ENCODE results near the gene EFCAB5. TPM values are rescaled to one million over a fixed set of nuclear protein-coding genes. Genes with fewer than 3 reads are reported as not detected.
"Not testable (repeated sequence)": the region's sequence is repeated elsewhere in the genome, so short reads cannot be mapped to it uniquely, and the experiment has no call there.

Gene EFCAB5
- total RNA-seq, 1 donor from 2014 or later: 1.2 TPM

DNA sequence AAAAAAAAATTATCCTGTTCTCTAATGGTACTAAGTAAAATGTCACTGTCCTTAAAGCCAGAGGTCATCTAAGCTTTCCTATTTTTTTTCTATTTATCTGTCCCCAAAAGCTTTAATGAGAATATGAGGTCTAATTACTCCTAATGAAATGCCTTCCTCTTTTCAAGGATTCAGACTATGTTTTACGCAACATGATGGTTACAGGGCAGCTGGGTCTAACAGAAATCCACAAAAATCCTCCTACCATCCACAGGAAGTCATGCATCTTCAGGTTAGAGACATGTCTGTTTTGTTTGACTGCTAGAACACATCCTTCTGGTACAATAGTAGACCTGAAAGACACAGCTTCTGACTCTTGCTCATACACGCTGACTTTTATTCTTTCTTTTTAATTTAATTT, 145.5 kb downstream of the EFCAB5 start:
- Mint-ChIP-seq H3K27me3 (ENCODE audit: unreplicated experiment) (peaks cover 12% of the 10 kb centered on the region), H3K4me1 (ENCODE audit: unreplicated experiment) (peaks cover 10% of the 10 kb centered on the region), H3K9me3 (ENCODE audit: unreplicated experiment) (no peaks in the 10 kb centered on the region), H3K27ac (ENCODE audit: unreplicated experiment) (no peak overlapping the region), H3K36me3 (ENCODE audit: unreplicated experiment) (no peaks in the 10 kb centered on the region), H3K4me3 (ENCODE audit: unreplicated experiment) (no peak overlapping the region)
- TF ChIP-seq, protein P1, sequence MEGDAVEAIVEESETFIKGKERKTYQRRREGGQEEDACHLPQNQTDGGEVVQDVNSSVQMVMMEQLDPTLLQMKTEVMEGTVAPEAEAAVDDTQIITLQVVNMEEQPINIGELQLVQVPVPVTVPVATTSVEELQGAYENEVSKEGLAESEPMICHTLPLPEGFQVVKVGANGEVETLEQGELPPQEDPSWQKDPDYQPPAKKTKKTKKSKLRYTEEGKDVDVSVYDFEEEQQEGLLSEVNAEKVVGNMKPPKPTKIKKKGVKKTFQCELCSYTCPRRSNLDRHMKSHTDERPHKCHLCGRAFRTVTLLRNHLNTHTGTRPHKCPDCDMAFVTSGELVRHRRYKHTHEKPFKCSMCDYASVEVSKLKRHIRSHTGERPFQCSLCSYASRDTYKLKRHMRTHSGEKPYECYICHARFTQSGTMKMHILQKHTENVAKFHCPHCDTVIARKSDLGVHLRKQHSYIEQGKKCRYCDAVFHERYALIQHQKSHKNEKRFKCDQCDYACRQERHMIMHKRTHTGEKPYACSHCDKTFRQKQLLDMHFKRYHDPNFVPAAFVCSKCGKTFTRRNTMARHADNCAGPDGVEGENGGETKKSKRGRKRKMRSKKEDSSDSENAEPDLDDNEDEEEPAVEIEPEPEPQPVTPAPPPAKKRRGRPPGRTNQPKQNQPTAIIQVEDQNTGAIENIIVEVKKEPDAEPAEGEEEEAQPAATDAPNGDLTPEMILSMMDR (IDR thresholded peaks at IDR 0.05): no peak
- DNase-seq (ENCODE audit: extremely low spot score, unreplicated experiment): no peak

DNA sequence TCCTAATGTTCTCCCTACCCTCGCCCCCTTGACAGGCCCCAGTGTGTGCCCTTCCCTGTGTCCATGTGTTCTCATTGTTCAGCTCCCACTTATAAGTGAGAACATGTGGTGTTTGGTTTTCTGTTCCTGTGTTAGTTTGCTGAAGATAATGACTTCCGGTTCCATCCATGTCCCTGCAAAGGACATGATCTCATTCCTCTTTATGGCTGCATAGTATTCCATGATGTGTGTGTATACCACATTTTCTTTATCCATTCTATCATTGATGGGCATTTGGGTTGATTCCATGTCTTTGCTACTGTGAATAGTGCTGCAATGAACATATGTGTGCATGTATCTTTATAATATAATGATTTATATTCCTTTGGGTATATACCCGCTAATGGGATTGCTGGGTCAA, 146.0 kb downstream of the EFCAB5 start:
- not testable (repeated sequence) for H3K36me3 Mint-ChIP-seq (ENCODE audit: unreplicated experiment); DNase-seq (ENCODE audit: extremely low spot score, unreplicated experiment); H3K4me3 Mint-ChIP-seq (ENCODE audit: unreplicated experiment); H3K27ac Mint-ChIP-seq (ENCODE audit: unreplicated experiment); H3K9me3 Mint-ChIP-seq (ENCODE audit: unreplicated experiment)
- Mint-ChIP-seq H3K27me3 (ENCODE audit: unreplicated experiment) (peaks cover 12% of the 10 kb centered on the region), H3K4me1 (ENCODE audit: unreplicated experiment) (peaks cover 12% of the 10 kb centered on the region)

DNA sequence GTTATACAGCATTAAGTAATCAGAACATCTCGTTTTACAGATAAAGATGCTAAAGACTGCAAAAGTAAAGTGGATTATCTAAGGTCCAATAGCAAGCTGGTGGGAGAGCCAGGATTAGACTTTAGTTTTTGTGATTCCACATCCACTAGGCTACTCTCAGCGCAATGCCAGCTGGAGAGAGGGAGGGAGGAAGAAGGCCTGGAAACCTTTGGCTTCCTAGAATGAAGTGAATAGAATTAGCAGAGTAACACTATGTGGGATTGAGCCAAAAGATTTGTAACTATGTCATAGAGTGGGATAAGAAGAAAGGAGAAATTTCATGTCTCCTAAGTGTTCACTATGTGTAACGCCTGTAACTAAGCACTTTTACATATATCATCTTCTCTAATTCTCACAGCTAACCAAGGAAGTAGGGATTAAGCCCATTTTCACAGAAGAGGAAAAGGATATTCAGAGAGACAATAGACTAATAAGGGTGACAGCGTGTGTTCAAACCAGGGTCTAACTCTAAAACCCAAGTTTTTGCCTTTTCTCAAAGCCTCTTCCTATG, 149.8 kb downstream of the EFCAB5 start:
- H3K36me3 Mint-ChIP-seq (ENCODE audit: unreplicated experiment): no peaks in the 10 kb centered on the region
- H3K27ac Mint-ChIP-seq (ENCODE audit: unreplicated experiment): peak overlapping the region; percentile 61
- TF ChIP-seq, protein P1 (IDR thresholded peaks at IDR 0.05): no peak
- DNase-seq (ENCODE audit: extremely low spot score, unreplicated experiment): no peak
- peaks cover 2% of the 10 kb centered on the region for H3K27me3 Mint-ChIP-seq (ENCODE audit: unreplicated experiment)
- H3K4me1 Mint-ChIP-seq (ENCODE audit: unreplicated experiment): peaks cover 21% of the 10 kb centered on the region
- H3K4me3 Mint-ChIP-seq (ENCODE audit: unreplicated experiment): no peak overlapping the region
- no peaks in the 10 kb centered on the region for H3K9me3 Mint-ChIP-seq (ENCODE audit: unreplicated experiment)

DNA sequence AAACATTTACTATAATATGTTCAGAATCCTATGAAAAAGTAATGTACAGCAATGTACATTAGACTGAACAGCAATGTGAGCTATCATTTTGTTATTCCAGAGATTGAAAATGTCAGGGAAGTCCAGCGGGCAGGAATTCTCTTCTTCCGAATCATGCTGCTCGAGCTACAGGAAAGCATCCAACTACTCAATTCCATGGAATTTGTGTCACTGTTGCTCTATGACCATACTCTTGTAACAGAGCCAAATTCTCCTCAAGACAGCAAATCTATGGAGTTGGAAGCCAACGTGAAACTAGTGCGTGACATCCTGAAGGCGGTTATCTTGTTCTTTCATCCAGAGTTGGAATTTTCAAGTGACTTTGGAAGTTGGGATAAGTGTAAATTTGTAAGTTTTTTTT, 150.3 kb downstream of the EFCAB5 start:
- no peak for DNase-seq (ENCODE audit: extremely low spot score, unreplicated experiment)
- H3K4me1 Mint-ChIP-seq (ENCODE audit: unreplicated experiment): peaks cover 21% of the 10 kb centered on the region
- H3K4me3 Mint-ChIP-seq (ENCODE audit: unreplicated experiment): no peak overlapping the region

DNA sequence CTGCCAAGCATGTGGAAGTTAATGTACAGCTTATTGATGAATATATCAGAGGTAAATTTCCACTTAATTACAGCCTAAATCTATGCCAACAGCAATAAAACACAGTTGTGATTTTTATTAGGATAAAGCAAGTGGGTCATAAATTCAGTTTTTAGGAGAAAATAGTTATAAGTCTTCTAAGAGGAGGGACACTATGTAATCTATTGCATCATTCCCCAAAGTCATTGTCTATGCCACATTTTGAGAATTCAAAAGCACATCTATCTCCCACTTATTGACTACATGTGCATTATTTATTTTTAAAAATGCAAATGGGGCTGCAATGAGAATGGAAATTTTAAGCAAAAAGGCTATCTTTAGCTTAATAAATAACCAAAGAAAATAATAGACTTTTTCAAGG, 151.5 kb downstream of the EFCAB5 start:
- no peaks in the 10 kb centered on the region for H3K9me3 Mint-ChIP-seq (ENCODE audit: unreplicated experiment)
- TF ChIP-seq, protein P1 (IDR thresholded peaks at IDR 0.05): no peak

More for the DNA sequence above, 150.3 kb downstream of the EFCAB5 start:
- TF ChIP-seq, protein P1 (IDR thresholded peaks at IDR 0.05): no peak
- Mint-ChIP-seq H3K36me3 (ENCODE audit: unreplicated experiment) (no peaks in the 10 kb centered on the region), H3K27ac (ENCODE audit: unreplicated experiment) (peak overlapping the region; percentile 61), H3K9me3 (ENCODE audit: unreplicated experiment) (no peaks in the 10 kb centered on the region), H3K27me3 (ENCODE audit: unreplicated experiment) (peaks cover 2% of the 10 kb centered on the region)

More for the DNA sequence above, 151.5 kb downstream of the EFCAB5 start:
- Mint-ChIP-seq H3K36me3 (ENCODE audit: unreplicated experiment) (no peaks in the 10 kb centered on the region), H3K4me1 (ENCODE audit: unreplicated experiment) (peaks cover 21% of the 10 kb centered on the region), H3K4me3 (ENCODE audit: unreplicated experiment) (no peak overlapping the region), H3K27me3 (ENCODE audit: unreplicated experiment) (no peaks in the 10 kb centered on the region), H3K27ac (ENCODE audit: unreplicated experiment) (no peak overlapping the region)
- no peak for DNase-seq (ENCODE audit: extremely low spot score, unreplicated experiment)

Measured in osteocyte (in vitro differentiated cells).